ENCODE results near the gene HPS4. TPM values are rescaled to one million over a fixed set of nuclear protein-coding genes. Genes with fewer than 3 reads are reported as not detected.
A peak's percentile ranks its signal among the peaks of the same experiment; 100 is the strongest.

HPS4 gene
- total RNA-seq, 4 donors from 2014 or later, result 29.1 to 51.2 (median 37.2) TPM

GRCh38 chr22:26426924-26427323 lies 56.7 kb downstream of the HPS4 start:
- Histone ChIP-seq H3K36me3 (no peaks in the 10 kb centered on the region), H3K4me1 (peaks cover 5 to 16% (median 10%) of the 10 kb centered on the region in 4 donors), H3K27me3 (peaks cover 21% of the 10 kb centered on the region), H3K27ac (no peak overlapping the region), H3K9me3 (peaks cover 0 to 7% of the 10 kb centered on the region in 2 donors), H3K4me3 (no peak overlapping the region)
- intact Hi-C loops (cut with DNase I; ENCODE audit: low total_unique reads) (no loop called here), in situ Hi-C loops (cut with MboI; ENCODE audit: low pct_ligation_motif_present in 1 of 4, low pct_unique_long_range_greater_than_20kb in 1 of 4, low sequenced_read_pairs in 3 of 4) (no loop called here)
- DNase-seq, result no peak
- no peak for TF ChIP-seq CTCF (IDR thresholded peaks at IDR 0.05)
- TF ChIP-seq EP300 (IDR thresholded peaks at IDR 0.05; ENCODE audit: low read depth), result no peak
- TF ChIP-seq POLR2AphosphoS5 (IDR thresholded peaks at IDR 0.05), result no peak
- TF ChIP-seq POLR2A (IDR thresholded peaks at IDR 0.05), result no peak

- 60% methylated on average over 3 of the region's 3 CpGs; no CpG with 5 or more reads in 1 of the 2 donors for WGBS, 2 donors (ENCODE audit: low coverage in 1 of 2)
- Histone ChIP-seq H3K9me3 (peaks cover 0 to 7% of the 10 kb centered on the region in 2 donors), H3K27ac (peak overlapping the region in 3 of 4 donors; percentile 18 to 58 (median 55)), H3K36me3 (no peaks in the 10 kb centered on the region), H3K27me3 (peaks cover 30% of the 10 kb centered on the region), H3K4me1 (peaks cover 0 to 18% (median 3%) of the 10 kb centered on the region in 4 donors), H3K4me3 (no peak overlapping the region)
- TF ChIP-seq POLR2AphosphoS5 (IDR thresholded peaks at IDR 0.05), result peak; percentile 9 to 68 (median 49)
- no peak for TF ChIP-seq CTCF (IDR thresholded peaks at IDR 0.05)
- TF ChIP-seq EP300 (IDR thresholded peaks at IDR 0.05; ENCODE audit: low read depth), result peak; percentile 20
- intact Hi-C loops (cut with DNase I; ENCODE audit: low total_unique reads), result no loop called here
- in situ Hi-C loops (cut with MboI; ENCODE audit: low pct_ligation_motif_present in 1 of 4, low pct_unique_long_range_greater_than_20kb in 1 of 4, low sequenced_read_pairs in 3 of 4), result no loop called here
- DNase-seq, result no peak
Measured at GRCh38 chr22:26418620-26419019, 65.0 kb downstream of the HPS4 start.

- Histone ChIP-seq H3K36me3 (no peaks in the 10 kb centered on the region), H3K9me3 (no peaks in the 10 kb centered on the region), H3K27me3 (peaks cover 23% of the 10 kb centered on the region), H3K4me1 (peaks cover 0 to 18% (median 3%) of the 10 kb centered on the region in 4 donors), H3K27ac (peak overlapping the region in 3 of 4 donors; percentile 18 to 58 (median 55)), H3K4me3 (no peak overlapping the region)
- TF ChIP-seq EP300 (IDR thresholded peaks at IDR 0.05; ENCODE audit: low read depth), result no peak
- no peak for TF ChIP-seq POLR2AphosphoS5 (IDR thresholded peaks at IDR 0.05)
- no peak for TF ChIP-seq POLR2A (IDR thresholded peaks at IDR 0.05)
- TF ChIP-seq CTCF (IDR thresholded peaks at IDR 0.05), result no peak
- WGBS, 2 donors (ENCODE audit: low coverage in 1 of 2), result 75 to 80% methylated on average over 1 to 3 of the region's 3 CpGs
- DNase-seq, result no peak
- intact Hi-C loops (cut with DNase I; ENCODE audit: low total_unique reads) (no loop called here), in situ Hi-C loops (cut with MboI; ENCODE audit: low pct_ligation_motif_present in 1 of 4, low pct_unique_long_range_greater_than_20kb in 1 of 4, low sequenced_read_pairs in 3 of 4) (no loop called here)
Measured at GRCh38 chr22:26417406-26417805, 66.2 kb downstream of the HPS4 start.

GRCh38 chr22:26416670-26417276 lies 66.8 kb downstream of the HPS4 start:
- Histone ChIP-seq H3K36me3 (no peaks in the 10 kb centered on the region), H3K27ac (peak overlapping the region in 1 of 4 donors; percentile 55), H3K4me1 (peaks cover 0 to 18% (median 3%) of the 10 kb centered on the region in 4 donors), H3K27me3 (peaks cover 23% of the 10 kb centered on the region), H3K4me3 (no peak overlapping the region), H3K9me3 (no peaks in the 10 kb centered on the region)
- DNase-seq, result no peak
- no peak for TF ChIP-seq EP300 (IDR thresholded peaks at IDR 0.05; ENCODE audit: low read depth)
- no peak for TF ChIP-seq POLR2A (IDR thresholded peaks at IDR 0.05)
- no peak for TF ChIP-seq CTCF (IDR thresholded peaks at IDR 0.05)
- TF ChIP-seq POLR2AphosphoS5 (IDR thresholded peaks at IDR 0.05), result no peak
- 37 to 43% methylated on average over 1 to 9 of the region's 9 CpGs for WGBS, 2 donors (ENCODE audit: low coverage in 1 of 2)
- in situ Hi-C loops (cut with MboI; ENCODE audit: low pct_ligation_motif_present in 1 of 4, low pct_unique_long_range_greater_than_20kb in 1 of 4, low sequenced_read_pairs in 3 of 4), result no loop called here
- intact Hi-C loops (cut with DNase I; ENCODE audit: low total_unique reads), result no loop called here
